SKM-1 (cell line): ENCODE measurements around the gene LAMA2.

ENCODE experiments used
- DNase-seq: peaks from one replicate; lab custom pipeline; 2025; ENCODE audit not compliant: unreplicated experiment; lab: John Stamatoyannopoulos, UW

The LAMA2 gene

GRCh38 chr6:129507846-129508245, 624.9 kb downstream of the LAMA2 start:
- DNase-seq = no peak

- no peak for DNase-seq
Observed at GRCh38 chr6:129508477-129509145, 625.7 kb downstream of the LAMA2 start.

- peak; percentile 10 for DNase-seq
Observed at GRCh38 chr6:129510950-129511349, 628.0 kb downstream of the LAMA2 start.

- DNase-seq = no peak
Observed at GRCh38 chr6:129513471-129513870, 630.5 kb downstream of the LAMA2 start.

- no peak for DNase-seq
Observed at GRCh38 chr6:129515004-129515403, 632.1 kb downstream of the LAMA2 start.

- DNase-seq = no peak
Observed at GRCh38 chr6:129516005-129516404, 633.1 kb downstream of the LAMA2 start.

GRCh38 chr6:129516787-129517186, 633.8 kb downstream of the LAMA2 start:
- DNase-seq = no peak

GRCh38 chr6:129517288-129517687, 634.4 kb downstream of the LAMA2 start:
- no peak for DNase-seq

GRCh38 chr6:129519750-129520149, 636.8 kb downstream of the LAMA2 start:
- no peak for DNase-seq

- no peak for DNase-seq
Observed at GRCh38 chr6:129521946-129522345, 639.0 kb downstream of the LAMA2 start.

- DNase-seq = no peak
Observed at GRCh38 chr6:129523816-129524215, 640.9 kb downstream of the LAMA2 start.

- DNase-seq = no peak
Observed at GRCh38 chr6:129525055-129525454, 642.1 kb downstream of the LAMA2 start.

GRCh38 chr6:129534926-129535325, 652.0 kb downstream of the LAMA2 start:
- no peak for DNase-seq

- DNase-seq = no peak
Observed at GRCh38 chr6:129536271-129536670, 653.3 kb downstream of the LAMA2 start.

GRCh38 chr6:129539032-129539431, 656.1 kb downstream of the LAMA2 start:
- DNase-seq = no peak

GRCh38 chr6:129542705-129543104, 659.8 kb downstream of the LAMA2 start:
- DNase-seq = peak; percentile 26

GRCh38 chr6:129543981-129544380, 661.0 kb downstream of the LAMA2 start:
- no peak for DNase-seq

GRCh38 chr6:129544892-129545612, 662.1 kb downstream of the LAMA2 start:
- no peak for DNase-seq

- no peak for DNase-seq
Observed at GRCh38 chr6:129546702-129547101, 663.8 kb downstream of the LAMA2 start.

GRCh38 chr6:129551486-129551885, 668.5 kb downstream of the LAMA2 start:
- DNase-seq = no peak

GRCh38 chr6:129552413-129552812, 669.5 kb downstream of the LAMA2 start:
- no peak for DNase-seq

- DNase-seq = no peak
Observed at GRCh38 chr6:129555206-129555832, 672.4 kb downstream of the LAMA2 start.
